HG03378 (cell line): ENCODE measurements around the gene ZCCHC24.

ENCODE experiments used
- ATAC-seq: cut with Tn5 transposase; IDR thresholded peaks from one replicate; pipeline ENCODE4 v1.9.1; 2021; ENCODE audit warnings: mild to moderate bottlenecking, moderate library complexity; ENCODE audit not compliant: unreplicated experiment

Gene ZCCHC24

DNA sequence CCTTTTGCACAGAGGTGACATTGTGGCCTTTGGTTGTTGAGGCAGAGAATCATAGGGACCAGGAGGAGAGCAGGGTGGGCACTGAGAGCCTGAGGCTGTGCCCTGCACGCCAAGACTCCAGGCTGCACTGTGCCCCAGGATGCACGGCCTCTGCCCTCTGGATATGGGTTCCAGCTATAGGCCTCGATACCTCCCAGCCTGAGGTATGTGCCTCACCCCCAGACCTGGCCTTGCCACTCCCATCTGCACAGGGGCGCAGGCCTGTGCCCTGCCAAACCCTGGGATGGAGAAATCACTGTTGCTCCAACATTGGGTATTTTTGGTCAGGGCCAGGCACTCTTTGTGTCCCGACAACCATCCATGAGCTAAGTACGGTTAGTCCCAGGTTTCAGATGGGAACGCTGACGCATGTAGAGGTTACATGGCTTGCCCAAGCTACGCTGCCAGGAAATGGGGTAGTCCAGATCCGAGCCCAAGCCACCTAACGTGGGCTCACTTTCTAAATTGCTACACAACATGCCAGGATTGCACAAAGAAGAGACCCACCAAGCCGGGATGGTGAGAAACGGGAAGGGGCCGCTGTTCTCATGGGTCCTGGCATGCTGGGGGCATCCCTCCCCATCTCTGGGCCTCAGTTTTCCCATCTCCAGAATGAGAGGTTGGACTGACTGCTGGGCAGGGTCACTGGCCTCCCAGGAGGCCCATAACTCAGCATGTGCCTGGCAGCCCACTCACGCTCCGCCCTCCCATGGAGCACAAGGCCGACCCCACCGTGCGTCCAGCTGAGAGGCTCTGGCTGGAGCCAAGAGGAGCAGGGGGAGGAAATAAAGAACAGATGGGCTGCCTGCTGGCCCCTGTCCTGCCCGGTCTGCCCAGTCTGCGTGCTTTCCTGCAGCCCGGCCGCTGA, 44.2 kb downstream of the ZCCHC24 start:
- ATAC-seq, result no peak

DNA sequence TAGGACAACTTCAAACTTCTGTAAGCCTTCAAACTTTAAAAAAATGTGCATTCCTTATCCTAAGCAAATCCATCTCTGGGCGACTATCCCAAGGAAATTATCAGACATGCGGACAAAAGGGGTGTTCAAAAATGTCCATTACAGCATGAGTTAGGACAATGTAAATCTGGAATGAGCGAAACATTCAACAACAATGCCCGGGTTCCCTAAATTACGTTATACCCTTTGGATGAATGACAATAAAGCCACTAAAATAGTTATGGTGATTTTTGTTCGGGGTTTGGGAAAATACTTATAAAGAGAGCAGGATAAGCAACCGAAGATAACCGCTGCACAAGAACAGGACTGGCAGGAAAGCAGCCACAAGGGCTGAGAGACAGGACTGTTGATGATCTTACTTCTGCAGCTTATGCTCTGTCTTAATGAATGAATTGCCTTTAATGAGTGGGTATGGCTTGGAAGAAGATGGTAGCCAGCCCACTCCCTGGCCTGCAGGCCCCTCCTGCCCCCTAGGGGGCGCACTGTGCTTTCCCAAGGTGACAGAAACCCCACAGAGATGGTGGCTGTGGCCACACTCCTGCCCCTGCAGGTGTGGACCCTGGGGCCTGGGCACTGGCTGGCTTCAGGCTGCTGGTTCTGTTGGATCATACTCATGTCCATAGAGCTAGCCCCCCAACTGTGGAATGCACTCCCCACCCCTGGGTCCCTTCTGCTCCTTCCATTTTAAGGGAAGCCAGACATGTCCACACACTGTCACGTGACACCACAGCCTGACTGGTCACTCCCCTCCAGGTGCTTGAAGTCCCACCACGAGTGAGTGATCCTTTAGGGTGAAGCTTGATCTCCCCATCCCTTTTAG, 45.0 kb downstream of the ZCCHC24 start:
- ATAC-seq, result no peak

DNA sequence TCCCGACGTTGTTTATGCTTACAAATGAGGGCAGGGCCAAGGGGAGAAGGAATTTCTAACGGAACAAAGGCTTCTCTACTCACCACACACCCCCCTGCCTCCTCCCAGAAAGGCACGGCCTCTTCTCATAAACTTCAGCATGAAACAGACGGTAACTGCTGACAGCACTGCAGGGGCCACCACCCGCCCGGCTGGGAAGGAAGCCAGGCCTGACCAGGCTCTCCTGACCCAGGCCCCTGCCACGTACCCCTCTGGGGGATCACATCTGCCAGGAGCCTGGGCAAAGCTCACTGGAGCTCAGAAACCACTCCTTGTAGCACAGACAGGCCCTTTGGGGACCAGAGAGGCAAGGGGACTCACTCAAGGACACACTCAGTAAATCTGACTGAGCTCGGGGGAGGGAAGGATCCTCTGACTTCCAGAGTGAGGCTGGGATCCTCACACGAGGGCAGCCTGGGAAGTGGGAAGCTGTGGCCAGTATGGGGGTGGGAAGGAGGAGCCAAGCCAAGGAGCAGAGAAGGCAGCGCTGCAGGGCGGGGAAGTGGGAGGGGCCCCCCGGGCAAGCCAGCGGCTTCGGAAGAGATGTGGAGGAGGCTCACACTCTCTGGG, 46.1 kb downstream of the ZCCHC24 start:
- ATAC-seq, result no peak

DNA sequence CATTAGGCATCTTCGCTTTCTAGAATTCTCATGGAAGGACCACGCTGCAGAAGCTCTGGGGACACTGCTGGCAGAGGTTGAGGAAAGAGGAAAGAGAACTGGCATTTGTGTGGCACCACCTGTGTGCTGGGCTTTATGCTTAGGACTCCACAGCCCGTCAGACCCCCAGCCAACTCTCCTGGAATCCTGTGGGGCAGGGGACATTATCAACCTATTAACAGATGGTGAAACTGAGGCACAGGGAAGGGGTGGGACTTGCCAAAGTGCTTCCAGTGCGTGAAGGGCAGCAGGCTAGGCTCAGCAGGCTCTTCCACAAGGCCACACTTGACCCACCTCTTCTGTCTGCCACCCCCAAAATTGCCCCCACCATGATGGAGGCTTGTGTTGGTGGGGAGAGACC, 46.8 kb downstream of the ZCCHC24 start:
- ATAC-seq, result no peak

DNA sequence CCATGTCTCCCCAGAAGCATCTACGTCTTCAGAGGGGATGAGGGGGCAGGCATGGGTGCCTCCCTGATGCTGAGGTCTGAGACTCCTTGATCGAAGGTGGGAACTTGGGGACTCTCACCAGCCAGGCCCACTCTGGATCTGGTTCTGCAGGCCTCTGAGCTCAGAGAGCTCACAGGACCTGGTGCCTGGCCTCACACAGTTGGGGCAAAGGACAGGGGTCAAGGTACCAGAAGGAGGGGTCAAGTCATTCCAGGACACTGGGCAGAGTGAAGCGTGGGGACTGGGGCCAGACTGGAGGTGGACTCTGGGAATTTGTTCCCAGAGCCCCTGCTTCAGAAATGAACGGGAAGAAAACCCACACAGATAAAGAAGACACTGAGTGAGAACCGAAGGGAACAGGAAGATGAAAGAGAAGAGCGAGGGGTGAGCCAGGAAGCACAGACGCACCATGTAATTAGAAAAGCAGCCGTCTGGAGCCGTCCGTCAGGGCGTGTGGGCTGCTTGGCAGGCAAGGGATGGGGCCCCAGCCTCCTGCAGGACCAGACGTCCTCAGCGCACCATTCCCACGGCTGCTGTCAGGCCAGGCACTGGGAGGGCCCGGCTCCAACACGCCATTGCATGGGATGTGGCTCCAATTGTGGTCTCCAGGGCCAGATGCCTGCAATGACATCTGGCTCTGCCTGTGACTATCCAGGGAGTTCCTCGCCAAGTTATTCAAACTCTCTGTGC, 47.7 kb downstream of the ZCCHC24 start:
- no peak for ATAC-seq

DNA sequence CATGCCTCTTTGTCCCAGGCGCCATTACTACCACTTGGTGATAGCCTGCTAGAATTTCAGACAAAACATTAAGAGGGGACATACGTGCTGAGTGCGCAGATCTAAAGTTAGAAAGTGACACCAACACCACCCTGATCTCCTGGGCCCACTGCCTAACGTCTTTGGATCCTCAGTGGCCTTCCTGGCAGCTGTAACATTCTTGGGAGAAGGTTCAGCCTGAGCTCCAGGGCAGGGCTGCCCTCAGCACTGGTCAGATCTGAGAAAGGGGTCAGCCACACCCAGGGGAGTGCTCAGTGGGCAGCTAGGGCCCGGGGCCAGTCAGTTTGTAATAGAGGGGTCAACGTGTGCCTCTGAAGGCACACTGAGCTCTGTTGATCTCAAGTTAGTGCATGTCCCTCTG, 48.4 kb downstream of the ZCCHC24 start:
- ATAC-seq, result no peak

DNA sequence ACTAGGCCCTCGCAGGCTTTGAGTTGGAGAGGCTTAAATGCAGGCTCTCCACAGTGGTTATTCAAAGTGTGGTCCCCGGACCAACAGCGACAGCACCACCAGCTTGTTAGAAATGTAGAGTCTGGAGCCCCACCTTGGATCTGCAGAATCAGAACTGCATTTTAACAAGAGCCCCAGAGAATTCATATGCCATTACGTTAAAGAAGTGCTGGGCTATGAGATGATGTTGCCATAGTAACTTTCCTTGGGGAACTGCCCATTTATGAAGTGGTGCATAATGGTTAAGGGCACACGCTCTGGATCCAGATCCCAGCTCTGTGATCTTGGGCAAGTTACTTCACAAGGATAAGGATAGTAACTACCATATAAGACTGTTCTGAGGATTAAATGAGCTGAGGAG, 48.9 kb downstream of the ZCCHC24 start:
- ATAC-seq, result no peak

DNA sequence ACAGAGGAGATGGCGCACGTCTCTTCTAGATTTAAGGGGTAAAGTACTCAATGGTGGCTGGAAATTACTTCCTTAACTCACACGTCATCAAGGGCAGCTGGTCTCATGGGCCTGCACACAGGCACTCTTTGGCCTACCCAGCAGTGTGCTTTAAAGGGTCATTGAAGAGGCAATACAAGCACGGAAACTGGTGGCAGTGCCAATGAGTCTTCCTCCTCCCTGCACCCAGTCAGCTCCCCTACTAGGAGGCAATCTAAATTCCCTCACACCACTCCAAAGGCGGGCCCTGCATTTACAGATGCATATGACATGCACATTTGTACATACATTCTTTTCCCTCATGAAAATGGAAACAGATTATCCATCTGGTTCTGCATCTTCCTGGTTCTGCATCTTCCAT, 50.8 kb downstream of the ZCCHC24 start:
- ATAC-seq, result no peak

DNA sequence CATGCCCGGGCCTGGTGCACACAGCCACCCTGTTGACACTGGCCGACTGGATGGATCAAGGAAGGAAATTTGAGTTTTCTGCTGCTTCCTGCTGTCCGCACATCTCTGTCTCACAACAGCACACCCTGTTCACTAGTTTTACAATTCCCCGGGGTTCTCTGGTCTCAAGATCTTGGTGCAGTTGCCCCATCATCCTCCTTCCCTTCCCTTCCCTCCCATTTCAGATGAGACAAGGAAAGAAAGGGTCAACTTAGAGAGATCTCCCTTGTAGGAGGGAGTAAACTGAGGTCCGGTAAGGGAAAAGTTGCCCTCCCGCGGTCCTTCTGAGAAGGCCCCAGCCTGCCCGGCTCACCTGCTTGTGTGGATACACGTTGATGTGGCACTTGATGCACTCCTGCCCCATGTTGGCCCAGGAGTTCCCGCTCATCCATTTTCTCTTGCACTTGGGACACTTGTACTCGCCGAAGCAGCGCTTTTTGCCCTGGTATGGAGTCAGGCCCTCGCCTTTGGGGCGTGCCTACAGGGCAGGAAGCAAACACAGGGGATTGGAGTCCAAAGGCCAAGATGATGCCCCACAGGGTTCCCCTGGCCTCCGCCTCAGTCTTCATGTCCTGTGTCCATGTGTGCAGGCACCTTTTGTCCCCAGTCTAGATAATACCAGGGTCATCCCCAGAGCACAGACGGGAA, 51.4 kb downstream of the ZCCHC24 start:
- ATAC-seq, result no peak

DNA sequence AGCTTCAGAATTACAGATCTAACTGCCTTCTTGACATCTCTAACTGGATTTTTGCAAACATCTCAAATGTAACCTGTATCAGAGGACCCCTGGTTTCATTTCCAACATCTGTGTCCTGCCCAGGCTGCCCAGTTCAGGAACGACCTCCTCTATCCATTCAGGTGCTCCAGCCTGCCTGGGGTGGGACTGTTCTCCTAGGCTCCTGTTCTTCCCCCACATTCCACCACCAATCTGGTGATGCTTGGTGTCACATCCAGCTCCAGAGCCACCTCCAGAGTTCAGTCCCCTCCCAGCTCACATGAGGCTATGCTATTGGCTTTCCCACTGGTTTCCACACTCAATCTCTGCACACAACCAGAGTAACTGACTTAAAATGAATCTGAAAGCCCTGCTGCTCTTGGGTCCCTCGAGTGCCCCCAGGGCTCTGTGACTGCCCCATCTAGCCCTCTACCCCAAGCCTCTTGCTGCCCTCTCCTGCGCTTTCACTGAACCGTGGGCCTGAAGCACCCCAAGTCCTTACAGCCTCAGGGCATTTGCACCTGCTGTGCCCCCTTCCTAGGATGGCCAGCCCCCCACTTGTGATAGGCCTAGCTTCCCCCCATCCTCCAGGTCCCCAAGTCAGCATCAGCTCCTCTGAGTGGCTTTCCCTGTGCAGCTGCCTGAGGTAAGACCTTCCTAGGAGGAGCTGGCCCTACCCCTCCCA, 52.1 kb downstream of the ZCCHC24 start:
- no peak for ATAC-seq

DNA sequence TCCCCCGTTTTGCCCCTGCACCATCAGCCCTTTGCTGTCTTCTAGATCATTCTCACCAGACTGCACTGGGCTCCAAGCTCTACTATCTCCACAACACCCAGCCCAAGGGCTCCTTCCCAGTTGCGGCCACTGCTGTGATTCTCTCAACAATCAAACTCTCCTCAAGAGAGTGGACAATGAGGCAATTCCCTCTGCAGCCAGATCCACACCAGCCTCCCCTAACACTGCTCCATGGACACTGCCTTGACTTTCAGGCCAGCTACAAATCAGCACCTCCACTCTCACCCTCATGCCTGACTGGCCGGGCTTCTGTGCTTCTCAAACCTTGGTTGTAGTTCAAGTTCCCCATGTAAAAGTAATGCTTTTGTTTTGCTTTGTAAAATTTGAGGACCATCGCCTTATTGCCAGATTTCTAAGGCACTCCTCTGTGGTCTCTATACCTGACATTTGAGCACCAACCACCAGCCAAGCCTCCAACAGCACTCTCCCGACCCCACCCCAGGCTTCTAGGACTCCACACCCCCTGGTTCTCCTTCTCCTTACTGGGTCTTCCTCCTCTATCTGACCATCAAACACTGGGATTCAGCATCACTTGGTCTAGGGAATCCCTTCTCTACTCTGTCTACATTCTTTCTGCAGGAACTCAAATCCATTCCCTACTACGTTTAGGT, 52.8 kb downstream of the ZCCHC24 start:
- ATAC-seq, result no peak

DNA sequence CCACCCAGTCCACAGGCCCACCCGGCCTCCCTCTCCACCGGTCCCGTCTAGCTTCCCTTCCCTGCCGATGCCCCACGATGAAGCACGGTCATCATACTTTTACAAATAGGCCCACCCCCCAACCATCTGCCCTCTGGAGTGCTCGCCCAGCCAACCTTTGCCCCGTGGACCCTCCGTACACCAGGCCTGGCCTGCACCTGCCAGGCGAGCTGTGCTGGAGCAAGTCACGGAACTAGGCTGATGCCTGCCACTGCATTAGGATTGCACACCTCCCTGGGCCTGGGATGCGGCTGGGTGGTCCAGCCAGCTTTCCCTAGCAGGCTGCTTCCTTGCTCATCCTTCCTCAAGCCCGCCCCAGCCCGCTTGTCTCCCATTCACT, 53.4 kb downstream of the ZCCHC24 start:
- ATAC-seq, result no peak

DNA sequence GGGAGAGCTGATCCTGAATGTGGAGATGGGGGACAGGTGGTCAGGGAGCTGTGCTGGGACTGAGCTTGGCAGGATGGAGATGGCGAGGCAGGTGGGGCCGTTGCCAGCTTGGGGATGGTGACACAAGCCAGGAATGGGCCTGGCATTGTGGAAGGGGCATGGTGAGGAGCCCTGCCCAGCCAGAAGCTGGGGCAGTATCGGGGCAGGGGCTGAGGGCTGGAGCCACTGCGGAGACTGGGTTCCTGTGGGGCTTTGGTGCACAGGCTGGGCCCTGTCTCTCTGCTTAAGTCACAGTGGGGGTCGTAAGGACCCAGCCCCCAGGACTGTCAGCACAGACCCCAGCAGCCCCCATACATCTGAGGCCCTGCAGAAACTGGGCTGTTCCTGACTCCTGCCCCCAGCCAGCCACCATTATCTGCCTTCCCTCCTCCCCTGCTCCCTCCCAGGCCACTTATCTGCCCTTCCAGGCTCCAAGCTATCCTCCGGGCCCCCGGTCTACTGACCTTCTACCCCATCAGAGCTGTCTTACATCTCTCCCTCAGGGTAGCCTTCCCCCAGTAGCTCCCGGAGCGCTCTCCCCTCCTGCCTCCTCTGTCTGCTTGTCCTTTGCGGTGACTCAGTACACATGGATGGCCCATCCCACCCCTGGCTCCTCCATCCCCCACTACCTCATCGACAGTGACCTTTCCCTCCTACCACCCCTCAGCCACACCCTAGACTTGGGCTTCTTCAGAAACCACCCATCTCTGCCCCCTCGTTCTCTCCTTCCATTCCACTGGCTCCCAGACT, 54.0 kb downstream of the ZCCHC24 start:
- ATAC-seq, result no peak

DNA sequence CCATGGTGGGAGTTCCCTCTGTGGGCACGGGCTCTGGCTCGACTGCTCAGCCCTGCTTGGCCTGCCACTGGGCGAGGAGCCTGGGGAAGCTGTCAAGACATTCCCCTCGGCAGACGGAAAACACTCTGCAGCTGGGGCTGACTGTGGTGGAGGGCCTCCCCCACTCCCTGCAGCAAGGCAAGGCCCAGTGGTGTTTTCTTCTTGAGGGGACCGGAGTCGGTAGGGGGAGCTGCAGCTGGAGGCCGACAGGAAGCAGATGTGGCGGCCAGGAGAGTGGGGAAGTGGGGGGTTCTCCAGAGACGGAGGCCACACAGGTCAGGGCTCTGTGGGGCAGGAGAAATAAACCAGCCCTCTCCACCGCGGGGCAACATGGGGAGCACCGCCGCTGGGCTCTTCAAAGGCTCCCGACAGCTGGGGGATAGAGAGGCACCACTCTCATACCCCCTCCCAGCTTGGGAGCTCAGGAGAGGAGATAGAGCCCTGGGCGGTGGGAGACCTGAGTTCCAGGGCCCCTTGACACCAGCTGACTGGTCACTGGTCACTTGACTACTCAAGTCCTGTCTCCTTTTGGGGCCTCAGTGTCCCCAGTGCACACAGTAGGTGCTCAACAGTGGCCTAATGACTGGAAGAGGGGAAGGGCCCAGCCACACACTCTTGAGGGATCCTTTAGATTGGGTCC, 54.7 kb downstream of the ZCCHC24 start:
- no peak for ATAC-seq

DNA sequence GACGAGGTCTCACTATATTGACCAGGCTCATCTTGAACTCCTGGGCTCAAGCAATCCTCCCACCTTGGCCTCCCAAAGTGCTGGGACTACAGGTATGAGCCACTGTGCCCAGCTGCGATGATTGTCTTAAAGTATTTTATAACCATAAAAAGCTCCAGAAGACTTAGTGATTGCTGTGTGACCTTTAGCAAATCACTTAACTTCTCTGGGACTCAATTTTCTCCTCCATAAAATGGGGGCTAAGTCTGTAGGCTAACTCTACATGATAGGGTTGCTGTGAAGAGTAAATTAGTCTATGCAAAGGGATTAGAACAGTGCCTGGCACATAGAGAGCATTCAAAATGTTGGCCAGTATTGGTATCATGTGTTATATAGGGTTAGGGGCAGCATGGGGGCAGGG, 55.4 kb downstream of the ZCCHC24 start:
- no peak for ATAC-seq

DNA sequence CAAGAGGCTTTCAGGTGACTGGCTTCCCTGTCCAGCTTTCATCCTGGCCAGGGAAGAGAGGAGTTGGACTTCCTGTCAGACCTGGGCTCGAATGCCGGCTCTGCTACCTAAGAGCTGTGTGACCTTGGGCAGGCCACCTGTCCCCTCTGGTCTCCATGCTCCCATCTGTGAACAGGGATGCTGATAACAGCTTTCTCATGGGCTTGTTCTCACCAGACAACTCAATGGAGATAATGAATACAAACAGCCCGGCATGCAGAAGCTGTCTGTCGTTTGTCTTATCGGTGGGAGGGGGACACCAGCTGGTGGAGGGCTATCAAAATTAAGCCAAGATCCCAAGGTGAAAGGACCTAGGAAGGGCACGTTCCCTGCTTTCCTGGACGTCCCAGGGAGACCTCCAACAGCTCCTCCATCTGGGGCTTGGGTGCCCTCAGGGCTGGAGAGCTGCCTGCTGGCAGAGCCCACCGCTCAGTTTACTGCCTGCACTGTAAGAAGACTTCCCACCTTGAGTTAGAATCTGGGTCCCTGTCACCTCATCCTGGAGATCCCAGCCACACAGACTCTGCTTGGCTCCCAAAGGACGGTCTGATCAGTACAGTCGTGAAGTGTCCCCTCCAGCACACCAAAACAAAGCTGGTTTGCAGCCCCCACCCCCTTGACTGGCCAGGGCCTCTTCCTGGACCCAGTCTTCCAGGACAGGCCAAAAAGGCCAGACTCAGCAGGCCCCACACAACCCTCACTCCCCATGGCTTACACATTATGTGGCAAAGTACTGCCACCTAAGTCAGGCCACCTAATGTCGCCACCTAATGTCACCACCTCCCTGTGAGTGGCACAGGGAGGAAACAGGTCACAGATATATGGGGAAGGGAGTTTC, 57.2 kb downstream of the ZCCHC24 start:
- ATAC-seq, result no peak

DNA sequence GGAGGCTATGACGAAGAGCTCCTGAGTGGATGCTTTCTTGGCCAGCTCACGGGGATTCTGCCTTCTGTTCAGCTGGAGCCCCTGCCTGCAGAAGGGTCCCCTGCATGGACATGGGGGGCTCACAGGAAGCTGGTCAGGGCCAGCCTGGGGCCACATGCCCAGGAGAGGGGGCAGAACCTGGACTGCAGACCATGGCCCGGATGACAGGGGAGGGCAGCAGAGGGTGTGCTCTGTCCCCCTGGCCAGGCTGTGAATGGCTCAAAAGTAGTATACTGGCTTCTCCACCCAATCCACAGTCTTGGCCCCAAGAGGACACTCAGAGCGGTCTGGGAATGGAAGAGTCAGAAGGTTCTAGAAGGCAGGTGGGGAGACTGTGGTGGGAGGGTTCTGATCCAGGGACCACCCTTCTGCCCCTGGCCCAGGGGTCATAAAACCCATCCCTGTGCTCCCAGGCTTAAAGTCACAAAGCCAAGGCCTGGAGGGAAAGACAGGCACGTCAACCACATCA, 57.9 kb downstream of the ZCCHC24 start:
- ATAC-seq, result no peak
